Kidney tubule cell (primary cell): Measurements from ENCODE around the gene PCAT6.
"Not testable (repeated sequence)": the region's sequence is repeated elsewhere in the genome, so short reads cannot be mapped to it uniquely, and the experiment has no call there.

Experiments used
- DNase-seq: peaks from one replicate; pipeline ENCODE4 v3.0.0-alpha.2; 2018; ENCODE audit warnings: low spot score

Gene PCAT6

DNA sequence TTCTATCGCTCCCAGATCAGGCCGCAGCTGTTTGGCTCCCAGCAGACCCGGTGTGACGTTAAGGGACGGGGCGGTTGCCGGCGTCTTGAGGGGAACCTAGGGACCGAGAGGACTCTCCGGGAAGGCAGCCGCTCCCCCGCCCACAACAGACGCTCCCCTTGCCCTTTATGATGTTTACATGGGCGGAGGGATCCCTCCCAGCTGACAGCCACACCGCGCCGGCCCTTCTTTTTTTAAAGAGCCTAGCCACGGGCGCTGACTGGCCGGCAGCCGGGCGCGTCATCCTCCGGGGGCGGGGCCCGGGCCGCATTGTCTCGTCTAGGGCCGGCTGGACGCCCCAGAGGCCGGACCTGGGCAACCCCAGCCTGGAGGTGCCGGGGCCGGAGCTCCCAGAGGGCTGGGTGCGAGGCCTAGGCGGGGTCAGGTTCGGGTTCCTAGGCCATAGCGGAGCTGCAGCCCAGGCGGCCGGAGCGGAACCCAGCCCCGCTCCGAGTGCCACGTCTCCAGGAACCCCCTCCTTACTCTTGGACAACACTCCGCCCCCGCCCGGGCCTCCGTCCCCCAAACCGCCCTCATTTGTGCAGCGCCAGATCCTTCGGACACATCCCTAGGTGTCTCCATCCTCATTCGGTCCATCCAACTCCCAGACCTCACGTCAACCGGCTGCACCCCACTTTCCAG, at the start of gene PCAT6:
PCAT6 (plus strand) TSS at position 340 of the 681 bp plus-strand sequence.
- peak; percentile 97 for DNase-seq

DNA sequence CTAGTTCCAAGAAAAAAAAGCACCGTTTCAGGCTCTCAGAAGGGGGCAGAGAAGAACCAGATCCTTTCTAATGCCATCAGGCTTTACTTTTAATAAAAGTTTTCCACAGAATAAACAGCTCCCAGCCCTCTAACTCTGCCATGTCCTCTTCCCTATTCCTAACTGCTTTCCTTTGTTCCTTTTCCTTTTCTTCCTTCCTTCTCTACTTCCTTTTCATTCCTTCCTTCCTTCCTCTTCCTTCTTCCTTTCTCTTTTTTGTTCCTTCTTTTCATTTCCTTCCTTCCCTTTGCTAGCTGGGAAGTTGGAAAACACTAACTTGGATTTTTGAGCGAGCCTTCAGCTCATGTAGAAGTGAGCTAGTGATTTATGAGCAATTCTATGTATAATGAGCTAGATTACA, 48.7 kb upstream of the PCAT6 start:
- DNase-seq, result no peak

DNA sequence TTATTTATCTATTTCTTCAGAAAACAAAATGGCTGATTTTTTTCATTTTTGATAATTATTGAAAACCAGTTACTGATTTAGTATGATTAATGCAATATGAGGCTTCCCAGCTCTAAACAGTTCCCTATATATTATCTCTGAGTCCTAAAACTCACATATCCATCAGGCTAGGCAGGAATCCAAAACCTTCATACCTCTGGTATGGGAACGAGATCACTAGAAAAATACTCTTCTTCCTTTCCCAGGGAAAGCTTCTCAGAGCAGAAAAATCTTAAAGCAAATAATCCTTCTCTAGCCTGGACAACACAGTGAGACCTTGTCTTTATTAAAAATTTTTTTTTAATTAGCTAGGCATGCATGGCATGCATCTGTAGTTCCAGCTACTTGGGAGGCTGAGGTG, 45.0 kb upstream of the PCAT6 start:
- no peak for DNase-seq

DNA sequence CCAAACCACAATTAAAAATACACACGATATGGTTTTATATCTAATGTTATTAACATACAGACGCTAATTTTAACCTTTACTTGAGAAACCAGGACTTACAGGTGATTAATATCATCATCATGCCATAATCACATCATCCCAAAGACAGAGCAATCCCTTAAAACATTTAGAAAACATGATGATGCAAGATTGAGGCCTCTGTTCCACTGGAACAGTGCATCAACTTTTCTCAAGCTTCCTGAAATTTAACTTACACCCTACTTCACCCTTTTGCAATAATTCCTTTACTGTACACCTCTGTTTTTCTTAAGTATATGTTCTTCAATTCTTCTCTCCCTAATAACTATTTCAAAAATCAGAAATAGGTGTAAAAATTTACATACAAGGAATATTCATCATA, 40.6 kb upstream of the PCAT6 start:
- no peak for DNase-seq

DNA sequence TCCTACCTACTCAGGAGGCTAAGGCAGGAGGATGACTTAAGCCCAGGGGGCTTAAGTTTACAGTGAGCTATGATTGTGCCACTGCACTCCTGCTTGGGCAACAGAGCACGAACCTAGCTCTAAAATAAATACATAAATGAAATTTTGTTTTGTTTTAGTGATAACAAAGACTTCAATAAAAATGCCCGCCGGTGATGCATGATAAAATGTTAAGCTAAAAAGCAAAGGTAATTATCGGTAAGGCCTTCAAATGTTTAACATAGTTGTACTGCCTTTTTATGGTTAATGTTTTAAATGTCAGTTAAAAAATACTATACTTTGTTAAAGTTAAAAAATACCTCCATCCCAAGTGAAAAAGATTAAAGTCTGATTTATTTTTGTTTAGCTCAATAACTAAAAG, 29.6 kb upstream of the PCAT6 start:
- DNase-seq, result no peak

DNA sequence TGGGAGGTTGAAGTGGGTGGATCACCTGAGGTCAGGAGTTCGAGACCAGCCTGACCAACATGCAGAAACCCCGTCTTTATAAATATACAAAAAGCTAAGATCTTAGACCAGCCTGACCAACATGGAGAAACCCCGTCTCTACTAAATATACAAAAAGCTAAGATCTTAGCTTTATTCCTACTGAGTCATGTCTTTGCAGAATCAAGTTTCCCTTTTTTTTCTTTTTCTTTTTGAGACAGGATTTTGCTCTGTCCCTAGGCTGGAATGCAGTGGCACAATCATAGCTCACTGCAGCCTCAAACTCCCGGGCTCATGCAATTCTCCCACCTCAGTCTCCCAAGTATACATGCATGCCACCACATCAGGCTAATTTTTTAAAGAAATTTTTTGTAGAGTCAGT, 23.9 kb upstream of the PCAT6 start:
- no peak for DNase-seq

DNA sequence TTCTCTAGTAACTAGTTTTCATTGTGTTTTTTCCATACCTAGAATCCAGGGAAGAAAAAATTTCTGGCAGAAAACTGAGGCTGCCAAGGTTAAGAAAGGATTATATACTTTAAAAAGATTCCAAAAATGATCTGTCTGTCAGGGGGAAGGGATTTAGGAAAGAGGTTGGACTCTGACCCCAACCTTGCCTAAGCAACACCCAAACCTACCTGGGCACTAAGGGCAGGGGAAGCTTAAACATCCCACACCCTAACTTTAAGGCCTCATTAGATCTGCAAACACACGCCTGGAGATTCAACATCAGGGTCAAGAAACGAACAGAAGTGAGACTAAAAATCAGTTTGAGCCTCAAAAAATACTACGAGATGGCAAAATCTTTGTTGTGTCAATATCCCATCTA, 22.0 kb upstream of the PCAT6 start:
- DNase-seq, result no peak

DNA sequence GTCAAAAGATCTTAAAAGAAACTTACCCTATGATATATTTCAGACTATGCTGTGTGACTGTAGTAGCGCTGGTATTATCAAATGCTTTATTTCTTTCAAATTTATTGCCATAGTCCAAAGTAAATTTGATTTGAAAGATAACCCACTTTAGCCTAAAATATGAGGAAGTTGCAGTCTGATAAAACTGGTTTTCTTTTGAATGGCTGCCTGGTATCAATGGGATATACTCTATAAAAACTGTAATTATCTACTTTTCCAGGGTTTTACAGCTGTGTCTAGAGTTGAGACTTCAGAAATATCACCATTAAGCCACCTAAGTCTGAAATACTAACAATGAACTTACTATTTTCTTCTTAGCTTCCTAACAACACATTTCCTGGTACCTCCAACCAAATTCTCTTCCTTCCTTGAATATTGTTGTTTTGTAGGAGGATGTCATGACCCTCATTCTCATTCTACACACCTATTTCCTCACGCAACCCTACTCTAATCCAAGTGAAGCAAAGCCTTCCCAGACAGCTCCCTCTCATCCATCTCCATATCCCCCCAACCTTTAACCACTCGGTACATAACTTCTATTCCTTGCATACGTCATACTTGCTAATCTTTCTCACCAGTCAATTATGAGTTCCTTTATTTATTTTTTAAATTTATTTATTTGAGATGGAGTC, 19.5 kb upstream of the PCAT6 start:
- no peak for DNase-seq

DNA sequence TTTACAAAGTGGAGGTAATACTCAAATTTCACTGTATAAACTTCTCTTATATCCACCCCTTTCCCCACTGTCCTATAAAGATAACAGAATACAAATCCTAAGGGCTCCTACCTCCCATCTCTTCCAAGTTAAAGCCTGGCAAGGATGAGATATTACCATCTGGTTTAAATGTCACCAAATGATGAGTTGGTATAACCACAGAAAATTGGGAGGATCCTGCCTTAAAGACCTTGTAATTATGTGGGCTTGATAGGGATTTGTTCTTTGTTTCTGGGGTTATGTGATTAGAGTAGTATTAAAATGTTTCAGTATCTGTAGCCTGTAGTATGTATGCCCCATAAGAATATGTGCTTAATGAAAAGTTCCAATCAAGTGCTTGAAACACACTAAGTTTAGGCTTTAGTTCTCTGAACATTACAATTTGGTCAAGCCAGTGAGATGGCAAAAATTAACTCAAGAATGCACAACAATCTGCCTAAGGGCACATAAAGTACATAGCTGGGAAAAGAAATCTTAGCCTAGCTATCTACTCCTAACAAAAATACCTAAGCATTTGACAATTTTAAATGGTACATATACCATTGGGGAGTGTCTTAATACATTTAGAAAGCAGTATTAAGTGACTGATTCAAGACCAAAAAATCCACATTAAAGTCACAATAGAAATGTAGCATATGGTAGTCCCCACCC, 16.6 kb upstream of the PCAT6 start:
- DNase-seq, result no peak

DNA sequence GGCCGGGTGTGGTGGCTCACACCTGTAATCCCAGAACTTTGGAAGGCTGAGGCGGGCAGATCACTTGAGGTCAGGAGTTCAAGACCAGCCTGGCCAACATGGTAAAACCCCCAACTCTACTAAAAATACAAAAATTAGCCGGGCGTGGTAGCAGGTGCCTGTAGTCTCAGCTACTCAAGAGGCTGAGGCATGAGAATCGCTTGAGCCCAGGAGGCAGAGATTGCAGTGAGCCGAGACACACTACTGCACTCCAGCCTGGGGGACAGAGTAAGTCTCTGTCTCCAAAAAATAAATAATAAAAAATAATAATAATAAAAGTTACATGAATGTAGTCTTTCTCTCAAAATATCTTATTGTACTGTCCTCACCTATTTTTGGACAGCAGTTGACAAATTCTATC, 15.8 kb upstream of the PCAT6 start:
- not testable (repeated sequence) for DNase-seq

DNA sequence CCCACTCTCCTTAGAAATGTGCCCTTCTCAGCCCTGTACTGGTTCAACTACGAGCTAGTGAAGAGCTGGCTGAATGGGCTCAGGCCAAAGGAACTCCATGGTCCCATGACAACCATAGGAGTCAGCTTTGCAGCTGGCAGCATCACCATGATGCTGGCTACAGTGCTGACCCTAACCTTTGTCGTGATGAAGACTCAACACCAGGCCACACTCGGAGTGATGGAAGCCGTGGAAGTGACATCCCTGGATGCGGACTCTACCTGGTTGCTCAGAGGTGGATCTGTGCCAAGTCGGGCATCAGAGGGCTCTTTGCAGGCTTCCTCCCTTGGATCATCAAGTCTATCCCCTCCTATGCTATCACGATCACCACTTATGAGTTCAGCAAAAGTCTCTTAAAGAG, 14.1 kb upstream of the PCAT6 start:
- no peak for DNase-seq

DNA sequence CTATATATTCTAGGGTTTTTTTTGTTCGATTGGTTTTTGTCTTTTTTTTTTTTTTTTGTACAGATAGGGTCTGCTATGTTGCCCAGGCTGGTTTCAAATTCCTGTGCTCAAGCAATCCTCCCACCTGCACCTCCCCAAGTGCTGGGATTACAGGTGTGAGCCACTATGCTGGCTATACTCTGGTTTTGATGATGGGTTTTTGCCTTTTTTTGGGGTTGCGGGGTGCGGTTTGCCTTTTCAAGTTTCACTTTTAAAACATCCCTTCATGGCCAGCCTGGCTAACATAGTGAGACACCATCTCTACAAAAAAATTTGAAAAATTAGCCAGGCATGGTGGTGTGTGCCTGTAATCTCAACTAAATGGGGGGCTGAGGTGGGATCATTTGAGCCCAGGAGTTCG, 12.5 kb upstream of the PCAT6 start:
- no peak for DNase-seq

DNA sequence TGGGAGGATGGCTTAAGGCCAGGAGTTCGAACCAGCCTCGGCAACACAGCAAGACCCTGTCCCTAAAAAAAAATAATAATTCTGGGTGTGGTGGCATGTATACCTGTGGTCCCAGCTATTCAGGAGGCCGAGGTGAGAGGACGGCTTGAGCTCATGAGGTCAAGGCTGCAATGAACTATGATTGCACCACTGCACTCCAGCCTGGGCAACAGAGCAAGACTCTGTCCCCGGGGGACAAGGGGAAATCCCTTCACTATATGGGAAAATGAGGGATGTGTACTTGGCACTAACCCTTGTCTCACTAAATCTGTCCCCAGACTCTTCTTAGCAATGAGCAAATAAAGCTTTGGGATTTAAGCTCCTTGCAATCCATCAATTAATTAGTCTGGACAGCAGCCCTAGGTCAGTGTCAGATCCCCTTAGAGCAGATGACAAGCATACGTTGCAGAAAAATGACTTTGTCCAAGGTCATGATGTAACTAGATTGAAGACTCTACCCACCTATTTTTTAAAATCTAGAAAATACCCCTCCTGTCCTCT, 11.9 kb upstream of the PCAT6 start:
- DNase-seq, result no peak

DNA sequence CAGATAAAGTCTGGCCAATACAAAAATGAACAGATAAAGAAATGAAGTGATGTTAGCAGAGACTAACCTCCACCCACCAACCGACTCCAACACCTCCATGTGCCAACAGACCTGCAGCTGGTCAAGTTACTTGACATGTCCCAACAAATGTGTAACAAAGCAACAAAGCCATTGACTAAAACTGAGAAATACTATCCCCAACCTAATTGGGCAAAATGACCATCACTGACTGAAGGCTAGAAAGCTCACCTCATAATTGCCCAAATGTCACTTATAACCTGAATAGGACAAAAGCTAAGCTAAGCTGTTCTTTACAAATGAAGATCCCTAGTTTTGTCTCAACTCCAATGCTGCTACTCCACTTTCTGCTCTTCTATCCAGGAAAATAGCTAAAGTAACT, 10.0 kb upstream of the PCAT6 start:
- DNase-seq, result no peak

DNA sequence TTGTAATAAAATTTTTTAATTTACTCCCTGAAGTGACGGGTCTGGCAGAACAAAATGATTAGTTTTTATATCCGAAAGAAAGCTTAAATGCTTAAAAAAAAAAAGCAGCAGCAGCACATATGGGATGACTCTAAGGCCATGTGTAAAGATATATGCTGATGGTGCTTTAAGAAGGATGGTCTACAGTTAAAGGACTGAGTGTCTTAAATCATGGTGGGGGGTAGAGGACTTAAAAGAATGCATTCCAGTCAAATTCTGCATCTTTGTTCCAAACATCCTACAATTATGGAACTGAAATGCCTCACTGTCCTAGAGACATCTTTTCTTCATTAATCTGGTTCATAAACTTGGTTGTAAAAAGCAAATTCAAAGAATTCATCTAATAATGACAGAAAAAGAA, 9.6 kb upstream of the PCAT6 start:
- no peak for DNase-seq

DNA sequence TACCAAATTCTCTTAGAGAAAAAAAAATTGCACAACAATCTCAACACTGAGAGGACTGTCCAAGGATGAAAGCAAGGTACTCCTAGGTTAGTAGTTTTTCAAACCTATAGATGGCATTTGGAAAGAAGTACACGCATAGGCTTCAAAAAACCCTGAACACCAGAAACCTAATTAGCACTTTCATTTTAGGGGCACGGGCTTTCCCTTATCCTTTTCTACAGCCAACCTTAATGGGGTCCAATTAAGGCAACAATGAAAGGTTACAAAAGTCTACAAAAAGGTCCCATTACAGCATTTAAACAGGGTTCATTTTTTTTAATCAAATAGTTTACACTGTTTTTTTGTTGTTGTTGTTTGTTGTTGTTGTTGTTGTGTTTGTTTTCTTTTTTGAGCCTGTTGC, 8.7 kb upstream of the PCAT6 start:
- no peak for DNase-seq

DNA sequence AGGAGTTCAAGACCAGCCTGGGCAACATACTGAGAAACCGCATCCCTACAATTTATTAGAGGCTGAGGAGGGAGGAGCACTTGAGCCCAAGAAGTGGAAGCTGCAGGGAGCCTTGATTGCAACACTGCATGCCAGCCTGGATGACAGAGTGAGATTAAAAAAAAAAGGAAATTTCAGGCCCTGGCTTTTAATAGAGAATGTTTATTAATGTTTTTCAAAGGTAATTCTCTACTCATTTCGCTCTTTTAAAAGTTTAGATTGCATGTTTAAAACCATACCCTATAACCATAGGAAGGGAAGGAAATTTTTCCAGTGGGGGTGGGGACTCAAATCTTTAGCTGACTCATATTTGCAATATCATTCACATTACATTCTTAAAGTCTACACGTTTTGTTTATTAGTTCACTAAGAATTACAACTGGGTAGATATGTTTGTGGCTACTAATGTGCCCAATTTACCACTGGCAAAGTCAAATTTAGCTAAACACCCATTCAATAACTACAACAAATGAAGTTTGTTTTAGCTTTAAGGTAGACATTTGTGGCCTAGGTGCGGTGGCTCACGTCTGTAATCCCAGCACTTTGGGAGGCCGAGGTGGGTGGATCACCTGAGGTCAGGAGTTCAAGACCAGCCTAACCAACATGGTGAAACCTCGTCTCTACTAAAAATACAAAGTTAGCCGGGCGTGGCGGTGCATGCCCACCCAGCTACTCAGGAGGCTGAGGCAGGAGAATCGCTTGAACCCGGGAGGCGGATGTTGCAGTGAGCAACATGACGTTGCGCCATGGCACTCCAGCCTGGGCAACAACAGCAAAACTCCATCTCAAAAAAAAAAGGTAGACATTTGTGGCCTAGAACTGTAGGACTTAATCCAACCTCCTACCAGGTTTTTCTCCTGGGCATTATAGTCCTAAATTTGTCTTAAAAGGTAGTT, 7.5 kb upstream of the PCAT6 start:
- no peak for DNase-seq

DNA sequence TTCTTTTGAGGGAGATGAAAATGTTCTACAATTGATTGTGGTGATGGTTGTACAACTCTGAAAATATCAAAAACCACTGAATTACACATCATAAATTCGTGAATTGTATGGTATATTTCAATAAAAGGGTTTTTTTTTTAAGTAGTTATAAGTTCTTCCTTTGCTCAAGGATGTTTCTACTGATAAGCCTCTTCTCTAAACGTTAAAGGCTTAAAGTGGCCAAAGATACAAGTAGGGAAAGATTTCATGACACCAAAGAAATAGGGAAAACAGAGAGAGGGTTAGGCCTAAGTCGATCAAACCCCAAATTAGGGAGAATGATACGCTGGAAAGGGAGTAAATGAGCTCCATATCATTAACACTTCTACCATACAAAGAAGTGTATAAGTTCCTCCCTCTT, 6.6 kb upstream of the PCAT6 start:
- no peak for DNase-seq

DNA sequence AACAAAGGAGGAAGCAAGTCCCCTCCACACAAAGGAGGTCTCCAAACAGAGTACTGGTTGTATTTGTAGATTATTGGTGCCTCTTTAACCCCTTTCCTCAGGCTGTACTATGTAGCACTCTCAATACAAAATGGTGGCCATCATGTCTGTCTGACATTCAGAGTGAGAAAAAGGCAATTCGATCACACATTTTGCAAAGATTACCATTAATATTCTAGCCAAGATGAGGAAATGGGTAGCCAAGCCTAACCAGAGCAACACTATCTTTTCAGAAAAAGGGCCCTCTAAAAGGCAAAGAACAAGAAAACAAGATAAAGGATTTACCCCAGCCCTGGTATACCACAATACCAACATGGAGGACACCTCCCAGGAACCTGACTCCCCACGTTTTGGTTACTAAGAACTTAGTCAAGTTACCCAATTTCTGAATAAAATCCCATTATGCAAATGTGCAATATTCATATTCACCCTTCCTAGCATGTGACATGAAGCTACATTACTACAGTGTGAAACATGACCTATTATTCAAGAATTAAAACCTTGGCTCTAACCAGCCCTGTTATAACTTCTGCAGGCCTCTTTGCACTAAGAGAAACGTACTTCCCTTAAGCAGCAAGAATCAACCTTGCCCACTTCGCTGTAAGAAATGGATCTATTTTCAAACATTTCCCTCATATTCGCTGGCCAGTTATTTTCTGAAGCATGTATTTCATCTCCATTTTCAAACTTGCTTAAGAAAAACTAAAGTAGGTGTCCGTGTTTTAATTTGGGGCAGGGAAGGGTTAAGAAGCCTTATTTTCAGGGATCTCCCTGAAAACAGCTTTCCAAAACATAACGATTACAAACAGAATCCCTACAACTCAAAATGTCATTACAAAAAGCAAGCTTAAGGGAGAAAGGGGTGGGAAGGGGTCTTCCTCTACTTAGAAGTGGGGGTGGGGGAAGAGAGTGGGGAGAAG, 4.6 kb upstream of the PCAT6 start:
- peak; percentile 13 for DNase-seq

DNA sequence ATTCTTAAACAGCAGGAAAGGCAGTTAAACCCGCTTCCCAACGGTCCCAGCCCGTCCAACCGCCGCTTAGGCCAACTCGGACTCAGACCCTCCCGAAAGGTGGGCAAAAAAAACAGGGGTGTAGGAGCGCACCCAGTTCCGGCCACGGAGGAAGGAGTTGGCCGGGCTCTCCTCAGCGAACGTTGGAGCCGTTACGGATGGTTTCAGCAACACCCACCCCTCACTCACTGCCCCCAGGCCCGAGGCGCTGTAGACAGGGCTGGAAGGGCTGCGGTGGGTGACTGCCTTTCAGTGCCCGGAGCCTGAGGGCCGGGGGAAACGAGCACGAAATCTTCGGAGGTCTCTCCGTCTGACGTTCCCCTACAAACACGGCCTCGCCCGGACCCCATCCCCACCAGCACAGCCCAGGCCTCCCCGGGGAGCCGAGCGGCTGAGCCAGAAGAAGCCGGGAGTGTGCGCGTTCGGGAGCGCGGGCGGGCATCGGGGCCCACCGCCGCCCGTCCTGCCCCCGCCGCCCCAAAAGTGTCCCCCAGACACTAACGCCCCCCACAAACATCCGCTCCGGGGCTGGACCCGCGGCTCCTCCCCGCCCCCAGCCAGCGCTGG, 3.8 kb upstream of the PCAT6 start:
- peak; percentile 13 for DNase-seq
